ENCODE data around the gene SPATA13.
"Not testable (repeated sequence)": the region's sequence is repeated elsewhere in the genome, so short reads cannot be mapped to it uniquely, and the experiment has no call there.

Gene SPATA13

DNA sequence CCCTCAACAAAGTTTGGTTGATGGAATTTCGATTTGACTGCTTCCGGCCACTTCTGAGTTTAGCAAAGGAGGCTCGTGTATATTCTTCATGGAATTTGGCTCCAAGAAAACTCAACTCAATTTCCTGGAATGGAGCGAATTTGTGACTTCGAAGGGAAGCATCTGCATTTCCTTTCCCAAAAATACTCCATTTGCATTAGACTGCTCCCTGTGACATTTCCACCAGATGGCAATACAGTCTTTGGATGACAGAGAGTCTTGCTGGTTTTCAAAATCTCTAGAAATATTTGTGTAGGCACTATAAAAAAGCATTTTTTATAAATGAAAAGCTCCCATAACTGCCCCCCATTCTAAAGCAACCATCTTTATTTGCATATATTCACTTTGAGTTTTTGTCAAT, 152.9 kb downstream of the SPATA13 start:
- DNase-seq (ENCODE audit: low read depth) = no peak

DNA sequence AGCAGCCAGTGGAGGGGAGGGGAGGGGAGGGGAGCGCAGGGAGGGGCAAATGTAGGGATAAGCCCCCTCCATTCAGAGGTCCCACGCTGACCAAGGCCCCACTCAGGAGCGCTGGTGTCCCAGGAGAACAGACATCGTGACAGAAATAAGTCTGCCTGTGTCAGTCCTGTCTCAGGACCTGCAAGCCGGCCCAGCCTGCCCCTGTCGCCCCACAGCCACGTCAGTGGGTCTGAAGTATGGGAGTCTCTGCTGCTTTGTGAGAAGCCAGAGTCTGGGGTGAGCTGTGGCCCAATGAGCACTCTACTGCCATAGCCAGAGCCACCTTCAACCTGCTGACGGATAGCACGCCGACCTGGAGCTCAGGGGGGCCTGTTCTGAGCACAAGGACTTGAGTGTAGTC, 157.3 kb downstream of the SPATA13 start:
- not testable (repeated sequence) for DNase-seq (ENCODE audit: low read depth)

DNA sequence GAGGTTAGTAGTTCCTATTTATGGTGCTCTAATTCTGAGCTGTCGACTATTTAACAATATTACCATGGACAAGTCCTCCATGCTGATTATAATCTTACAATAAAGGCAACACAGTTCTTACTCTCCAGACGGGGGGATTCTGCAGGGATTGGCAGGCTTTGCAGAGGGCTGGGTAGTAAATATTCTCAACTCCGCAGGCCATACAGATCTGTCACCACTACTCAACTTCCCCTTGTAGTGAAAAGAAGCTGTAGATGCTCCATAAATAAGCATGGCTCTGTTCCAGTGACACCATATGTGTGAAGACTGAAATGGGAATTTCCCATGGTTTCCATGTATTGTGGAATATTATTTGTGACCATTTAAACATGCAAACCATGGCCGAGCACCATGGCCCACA, 158.4 kb downstream of the SPATA13 start:
- not testable (repeated sequence) for DNase-seq (ENCODE audit: low read depth)

DNA sequence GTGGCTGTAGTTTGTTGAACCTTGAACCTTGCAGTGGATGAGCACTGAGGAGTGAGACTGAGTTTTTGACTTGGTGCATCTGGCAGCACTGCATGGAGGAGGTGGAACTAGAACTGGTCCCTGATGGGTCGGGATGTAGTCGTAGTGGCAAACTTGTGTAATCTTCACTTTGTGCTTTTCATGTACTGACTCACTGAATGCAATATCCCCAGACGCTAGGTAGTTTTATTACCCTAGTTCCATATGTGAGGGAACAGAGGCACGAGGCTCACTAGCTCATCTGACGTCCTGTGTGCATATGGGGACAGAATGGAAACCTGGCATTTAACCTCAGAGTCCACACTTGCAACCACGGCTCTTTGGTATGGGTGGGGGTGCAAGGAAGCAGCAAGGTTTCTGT, 159.1 kb downstream of the SPATA13 start:
- not testable (repeated sequence) for DNase-seq (ENCODE audit: low read depth)

DNA sequence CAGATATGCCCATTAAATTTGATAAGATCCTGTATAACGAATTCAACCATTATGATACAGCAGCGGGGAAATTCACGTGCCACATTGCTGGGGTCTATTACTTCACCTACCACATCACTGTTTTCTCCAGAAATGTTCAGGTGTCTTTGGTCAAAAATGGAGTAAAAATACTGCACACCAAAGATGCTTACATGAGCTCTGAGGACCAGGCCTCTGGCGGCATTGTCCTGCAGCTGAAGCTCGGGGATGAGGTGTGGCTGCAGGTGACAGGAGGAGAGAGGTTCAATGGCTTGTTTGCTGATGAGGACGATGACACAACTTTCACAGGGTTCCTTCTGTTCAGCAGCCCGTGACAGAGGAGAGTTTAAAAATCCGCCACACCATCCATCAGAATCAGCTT, 160.9 kb downstream of the SPATA13 start:
- not testable (repeated sequence) for DNase-seq (ENCODE audit: low read depth)

DNA sequence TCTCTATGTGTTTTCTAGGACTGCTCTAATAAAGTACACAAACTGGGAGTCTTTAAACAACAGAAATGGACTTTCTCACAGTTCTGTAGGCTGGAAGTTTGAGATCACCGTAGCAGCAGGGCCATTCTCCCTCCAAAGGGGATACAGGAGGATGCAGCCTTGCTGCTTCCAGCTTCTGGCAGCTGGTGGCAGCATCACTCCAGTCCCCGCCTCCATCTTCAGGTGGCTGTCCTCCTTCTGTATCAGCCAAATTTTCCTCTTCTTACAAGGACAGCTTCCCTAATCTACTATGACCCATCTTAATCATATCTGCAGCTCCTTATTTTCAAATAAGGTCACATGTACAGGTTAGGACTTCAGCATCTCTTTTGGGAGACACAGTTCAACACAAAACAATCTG, 161.9 kb downstream of the SPATA13 start:
- DNase-seq (ENCODE audit: low read depth) = not testable (repeated sequence)

DNA sequence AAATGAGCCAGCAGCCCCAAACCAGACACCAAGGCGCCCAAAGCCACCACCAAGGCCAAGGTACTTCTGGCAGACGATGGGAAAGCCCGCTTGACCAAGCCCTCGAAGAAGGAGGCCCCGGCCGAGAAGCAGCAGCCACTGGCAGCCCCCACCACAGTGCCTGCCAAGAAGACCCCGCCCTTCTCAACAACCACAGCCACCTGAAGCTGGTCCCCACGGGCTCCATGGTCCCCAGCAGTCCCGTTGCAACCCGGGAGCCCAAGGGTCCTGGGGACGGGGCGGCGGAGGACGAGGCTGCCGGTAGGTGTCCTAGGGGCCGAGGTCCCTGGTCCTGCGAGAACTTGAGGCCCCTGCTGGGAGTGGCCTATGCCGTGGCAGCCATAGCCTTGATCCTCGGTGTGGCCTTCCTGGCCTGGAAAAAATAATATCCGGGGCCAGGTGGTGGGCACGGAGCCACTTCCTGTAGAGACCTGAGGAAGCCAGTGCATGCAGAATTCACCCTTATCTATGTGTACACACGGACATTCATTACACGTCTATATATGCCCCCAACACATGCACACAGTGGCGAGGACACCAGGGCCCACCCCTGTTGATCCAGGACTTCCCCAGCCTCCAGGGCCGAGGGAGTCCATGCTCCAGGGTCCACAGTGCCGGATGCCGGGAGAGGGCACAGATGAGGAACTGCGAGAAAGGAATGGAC, 162.7 kb downstream of the SPATA13 start:
- DNase-seq (ENCODE audit: low read depth) = no peak

DNA sequence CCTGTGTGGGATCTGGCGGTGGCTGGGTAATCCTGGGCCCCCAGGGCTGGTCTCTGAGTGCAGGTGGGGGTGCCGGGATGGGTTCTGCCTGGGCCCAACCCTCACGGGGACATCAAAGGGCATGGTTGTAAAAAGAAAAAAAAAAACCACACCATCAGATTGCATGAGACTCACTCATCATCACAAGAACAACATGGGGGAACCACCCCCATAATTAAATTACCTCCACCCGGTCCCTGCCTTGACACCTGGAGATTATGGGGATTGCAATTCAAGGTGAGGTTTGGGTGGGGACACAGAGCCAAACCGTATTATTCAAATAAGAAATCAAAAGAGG, 163.2 kb downstream of the SPATA13 start:
- no peak for DNase-seq (ENCODE audit: low read depth)

DNA sequence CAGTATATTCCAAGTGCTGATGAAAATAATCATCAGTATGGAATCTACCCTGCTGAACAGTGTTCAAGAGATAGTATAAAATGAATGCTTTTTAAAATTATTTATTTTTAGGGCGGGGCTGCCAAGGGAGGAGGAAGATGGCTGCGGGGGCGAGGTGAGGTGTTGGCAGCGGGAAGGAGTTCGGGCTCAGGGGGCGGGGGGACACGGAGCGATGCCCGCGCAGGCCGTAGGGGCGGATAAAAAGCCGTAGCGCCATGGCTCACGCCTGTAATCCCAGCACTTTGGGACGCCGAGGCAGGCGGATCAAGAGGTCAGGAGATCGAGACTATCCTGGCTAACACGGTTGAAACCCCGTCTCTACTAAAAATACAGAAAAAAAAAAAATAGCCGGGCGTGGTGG, 167.1 kb downstream of the SPATA13 start:
- DNase-seq (ENCODE audit: low read depth) = not testable (repeated sequence)

DNA sequence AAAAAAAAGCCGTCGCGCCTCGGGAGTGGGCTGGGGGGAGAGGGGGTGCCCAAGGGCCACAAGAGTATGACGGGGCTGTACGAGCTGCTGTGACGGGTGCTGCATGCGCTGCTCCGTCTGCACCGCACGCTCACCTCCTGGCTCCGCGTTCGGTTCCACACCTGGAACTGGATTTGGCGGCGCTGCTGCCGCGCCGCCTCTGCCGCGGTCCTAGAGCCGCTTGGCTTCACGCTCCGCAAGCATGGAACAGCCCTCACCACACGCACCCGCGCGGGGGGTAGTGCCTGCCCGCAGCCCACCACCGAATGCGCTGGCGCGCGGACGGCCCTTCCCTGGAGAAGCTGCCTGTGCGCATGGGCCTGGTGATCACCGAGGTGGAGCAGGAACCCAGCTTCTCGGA, 167.6 kb downstream of the SPATA13 start:
- DNase-seq (ENCODE audit: low read depth) = no peak

DNA sequence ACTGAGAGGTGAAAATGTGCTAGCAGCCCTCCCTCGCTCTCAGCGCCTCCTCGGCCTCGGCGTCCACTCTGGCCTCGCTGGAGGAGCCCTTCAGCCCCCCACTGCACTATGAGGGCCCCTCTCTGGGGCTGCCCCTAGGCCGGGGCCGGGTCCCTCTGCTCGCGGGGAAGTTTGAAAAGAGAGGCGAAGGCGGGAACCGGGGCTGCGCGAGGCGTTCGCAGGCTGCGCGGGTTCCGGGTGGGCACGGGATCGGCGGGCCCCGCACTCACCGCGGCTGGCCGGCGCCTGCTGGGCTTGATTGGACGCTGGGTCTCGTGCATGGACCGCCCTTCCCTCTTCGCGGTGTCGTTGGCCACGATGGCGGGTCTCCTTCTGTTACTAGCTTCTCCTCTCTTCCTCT, 178.2 kb downstream of the SPATA13 start:
- no peak for DNase-seq (ENCODE audit: low read depth)

DNA sequence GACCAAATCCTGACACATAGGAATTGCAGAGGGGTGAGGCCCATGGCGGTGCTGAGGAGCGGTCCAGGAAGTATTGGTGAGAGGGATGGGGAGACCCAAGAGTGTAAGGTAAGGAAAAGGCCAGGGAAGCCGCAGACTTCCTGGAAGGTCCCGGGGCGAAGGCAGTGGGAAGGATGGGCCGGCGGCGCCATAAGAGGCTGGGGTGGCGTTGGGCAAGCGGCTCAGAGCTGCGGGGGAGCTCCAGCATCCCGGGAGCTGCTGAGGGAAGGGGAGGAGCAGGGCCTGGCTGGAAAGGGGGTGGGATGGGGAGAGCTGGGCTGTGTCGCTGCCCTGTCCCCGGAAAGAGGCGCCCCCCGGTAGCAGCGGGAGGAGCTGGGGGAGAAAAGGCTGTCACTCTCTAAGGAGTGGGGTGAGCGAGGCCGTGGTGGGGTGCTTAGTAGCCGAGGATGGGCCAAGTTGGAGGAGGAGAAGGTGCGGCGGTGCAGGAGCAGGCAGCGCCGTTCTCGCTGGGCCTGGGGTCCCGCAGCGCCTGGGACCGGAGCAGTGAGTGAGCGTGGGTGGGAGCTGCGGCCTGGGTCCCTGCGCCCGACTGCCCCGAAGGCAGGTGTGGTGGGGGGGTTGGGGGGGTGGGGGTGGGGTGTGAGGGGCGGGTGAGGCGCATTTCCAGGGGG, 179.6 kb downstream of the SPATA13 start:
- DNase-seq (ENCODE audit: low read depth) = no peak

DNA sequence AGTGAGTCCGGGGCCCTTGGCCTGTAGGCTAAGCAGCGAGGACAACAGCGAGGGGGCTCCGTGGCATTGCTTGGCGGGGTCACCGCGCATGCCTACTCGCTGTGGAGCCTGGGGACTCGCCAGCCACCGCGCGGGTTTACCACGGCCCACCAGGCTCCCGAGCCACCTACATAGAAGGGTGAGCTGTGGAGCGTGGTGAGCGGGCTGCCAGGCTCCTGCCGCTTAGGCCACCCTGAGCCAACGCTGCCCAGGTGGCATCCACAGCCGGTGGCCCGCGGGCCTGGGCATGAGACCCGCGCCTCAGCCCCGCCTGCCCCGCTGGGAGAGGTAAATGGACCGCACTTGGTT, 180.1 kb downstream of the SPATA13 start:
- no peak for DNase-seq (ENCODE audit: low read depth)

DNA sequence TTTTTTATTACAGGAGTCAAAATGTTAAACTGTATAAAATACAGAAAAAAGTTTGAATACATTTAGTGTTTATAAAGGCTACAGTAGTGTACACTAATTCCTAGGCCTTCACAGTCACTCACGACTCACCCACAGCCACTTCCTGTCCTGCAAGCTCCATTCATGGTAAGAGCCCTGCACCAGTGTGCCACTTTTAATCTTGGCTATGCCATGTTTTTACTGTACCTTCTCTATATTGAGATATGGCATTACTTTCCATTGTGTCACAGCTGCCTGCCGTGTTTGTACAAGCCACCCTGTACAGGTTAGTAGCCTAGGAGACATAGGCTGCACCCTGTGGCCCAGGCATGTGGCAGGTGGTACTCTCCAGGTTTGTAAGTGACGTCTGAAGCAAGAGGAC, 180.9 kb downstream of the SPATA13 start:
- DNase-seq (ENCODE audit: low read depth) = no peak

DNA sequence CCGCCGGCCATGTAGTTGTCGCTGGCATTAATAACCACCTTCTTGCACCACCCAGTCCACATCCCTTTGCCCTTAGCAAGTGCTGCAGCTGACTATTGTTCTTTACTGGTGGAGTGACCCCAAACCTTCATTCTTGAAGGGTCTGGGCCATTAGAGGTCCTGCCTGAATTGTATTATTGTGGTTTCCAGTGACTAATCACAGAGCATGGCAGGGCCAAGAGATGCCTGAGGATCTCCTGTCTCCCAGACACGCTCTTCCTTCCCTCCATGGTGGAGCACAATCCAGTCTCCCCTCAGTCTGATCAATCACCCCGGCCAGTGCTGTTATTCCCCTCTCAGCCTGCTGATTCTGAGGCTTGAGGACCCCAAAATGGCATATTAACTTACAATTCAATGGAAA, 187.9 kb downstream of the SPATA13 start:
- no peak for DNase-seq (ENCODE audit: low read depth)

DNA sequence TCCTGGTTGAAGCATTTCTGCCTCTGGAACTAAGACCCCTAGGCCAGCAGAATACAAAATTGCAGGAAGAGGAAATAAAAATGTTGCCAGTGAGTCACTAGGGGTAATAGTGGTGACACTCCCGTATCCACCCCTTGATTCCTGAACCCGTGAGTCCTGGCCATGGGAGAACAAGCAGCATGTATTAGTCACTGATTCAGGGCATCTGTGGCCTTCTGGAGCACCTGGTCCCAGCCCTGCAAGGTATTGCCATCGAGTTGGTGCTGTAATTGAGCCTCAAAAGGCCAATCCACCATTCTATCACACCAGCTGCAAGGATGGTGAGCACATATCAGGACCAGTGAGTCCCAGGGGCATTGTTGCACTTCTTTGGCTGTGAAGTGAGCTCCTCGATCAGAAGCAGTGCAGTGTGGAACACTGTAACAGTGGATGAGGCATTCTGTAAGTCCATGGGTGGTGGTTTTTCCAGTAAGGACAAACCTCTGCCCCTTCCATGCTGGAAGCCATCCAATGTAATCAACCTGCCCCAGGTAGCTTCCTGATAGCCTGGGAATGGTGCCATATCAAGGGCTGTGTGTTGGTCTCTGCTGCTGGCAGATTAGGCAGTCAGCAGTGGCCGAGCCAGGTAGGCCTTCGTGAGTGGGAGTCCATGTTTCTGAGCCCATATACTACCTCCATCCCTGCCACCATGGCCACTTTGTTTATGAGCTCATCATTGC, 188.4 kb downstream of the SPATA13 start:
- no peak for DNase-seq (ENCODE audit: low read depth)

DNA sequence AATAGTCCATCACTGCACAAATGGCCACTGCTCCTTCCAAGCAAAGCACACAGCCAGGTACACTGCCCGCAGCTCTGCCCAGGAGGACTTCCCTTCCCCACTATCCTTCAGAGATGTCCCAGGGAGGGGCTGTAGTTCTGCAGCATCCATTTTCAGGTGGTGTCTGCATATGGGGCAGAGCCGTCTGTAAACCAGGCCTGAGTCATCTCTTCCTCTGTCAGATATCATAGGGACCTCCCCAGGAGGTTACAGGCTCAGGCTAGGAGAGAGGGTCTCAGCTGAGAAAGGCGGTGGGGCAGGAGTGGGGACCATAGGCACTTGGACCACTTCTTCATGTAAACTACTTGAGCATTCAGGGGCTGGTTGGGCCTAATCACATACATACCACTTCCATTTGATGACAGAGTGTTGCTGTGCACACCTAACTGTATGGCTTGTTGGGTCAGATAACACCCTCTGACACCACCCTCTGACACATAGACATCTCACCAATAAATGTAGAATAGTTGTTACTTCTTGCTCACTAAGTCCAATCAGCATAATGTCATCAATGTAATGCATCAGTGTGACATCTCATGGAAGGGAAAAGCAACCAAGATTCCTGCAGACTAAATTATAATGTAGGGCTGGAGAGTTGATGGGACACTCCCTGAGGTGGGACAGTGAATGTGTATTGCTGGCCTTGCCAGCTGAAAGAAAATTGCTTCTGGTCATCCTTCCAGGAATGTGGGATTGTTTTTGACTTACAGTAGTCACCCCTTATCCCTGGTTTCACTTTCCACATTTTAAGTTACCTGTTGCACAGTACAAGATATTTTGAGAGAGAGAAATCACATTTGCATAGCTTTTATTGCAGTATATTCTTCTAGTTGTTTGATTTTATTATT, 189.5 kb downstream of the SPATA13 start:
- not testable (repeated sequence) for DNase-seq (ENCODE audit: low read depth)

DNA sequence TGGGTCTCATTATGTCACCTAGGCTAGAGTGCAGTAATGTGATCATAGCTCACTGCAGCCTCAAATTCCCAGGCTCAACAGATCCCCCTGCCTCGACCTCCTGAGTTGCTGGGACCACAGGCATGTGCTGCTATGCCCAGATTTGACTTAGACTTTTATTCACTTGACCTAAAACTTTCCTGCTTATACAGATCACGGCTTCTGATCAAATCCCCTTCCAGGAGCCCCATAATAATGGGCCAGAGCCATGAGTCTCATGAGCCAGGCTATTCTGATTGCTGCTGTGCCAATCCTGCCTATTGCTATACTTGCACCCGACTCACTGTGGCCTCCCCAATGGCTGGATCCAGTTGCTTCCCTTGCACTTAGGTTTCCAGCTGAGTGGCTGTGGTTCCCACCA, 190.9 kb downstream of the SPATA13 start:
- DNase-seq (ENCODE audit: low read depth) = no peak

DNA sequence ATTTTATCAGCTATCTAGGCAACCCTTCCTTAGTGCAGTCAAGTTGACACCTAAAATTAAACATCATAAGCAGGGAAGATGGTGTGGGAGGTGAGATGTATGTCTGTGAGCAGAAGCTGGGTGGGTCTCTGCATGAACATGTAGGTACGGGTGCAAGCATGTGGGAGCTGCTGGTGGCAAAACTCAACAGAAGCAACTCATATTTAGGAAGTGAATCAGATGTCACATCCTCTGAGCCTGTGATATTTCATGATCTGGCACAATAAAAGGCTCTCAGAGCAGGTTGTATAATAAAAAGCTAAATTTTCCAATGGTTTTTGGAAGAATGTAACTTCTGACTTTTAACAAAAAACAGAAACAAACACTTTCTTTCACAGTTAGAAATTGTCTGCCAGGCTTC, 193.2 kb downstream of the SPATA13 start:
- DNase-seq (ENCODE audit: low read depth) = no peak

DNA sequence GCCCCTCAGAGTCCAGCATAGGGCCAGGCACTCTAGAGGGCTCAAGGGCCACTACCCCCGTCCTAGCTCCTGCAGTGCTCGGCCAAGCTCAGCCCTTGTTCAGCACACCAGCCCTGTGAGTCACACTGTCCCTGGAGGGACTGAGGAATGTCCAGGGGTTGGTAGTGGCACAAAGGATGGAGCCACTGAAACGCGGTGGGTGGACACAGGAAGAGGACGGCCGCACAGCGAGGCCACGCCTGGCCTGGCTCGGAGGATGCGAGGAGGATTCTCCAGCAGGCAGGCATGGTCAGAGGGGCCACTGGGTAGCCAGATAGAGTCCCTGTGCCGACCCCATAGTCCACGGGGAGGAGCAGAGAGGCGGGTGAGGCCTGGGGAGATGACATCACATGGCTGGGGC, 194.6 kb downstream of the SPATA13 start:
- DNase-seq (ENCODE audit: low read depth) = no peak

DNA sequence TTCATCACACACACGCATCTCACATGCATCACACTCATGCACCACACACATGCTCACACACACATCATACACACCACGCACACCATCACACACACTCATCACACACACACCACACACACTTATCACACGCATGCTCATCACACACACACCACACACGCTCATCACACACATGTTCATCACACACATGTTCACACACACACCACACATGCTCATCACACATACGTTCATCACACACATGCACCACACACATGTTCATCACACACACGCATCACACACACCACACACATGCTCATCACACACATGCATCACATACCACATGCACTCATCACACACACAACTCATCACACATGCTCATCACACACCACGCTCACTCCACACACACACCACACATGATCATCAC, 195.8 kb downstream of the SPATA13 start:
- DNase-seq (ENCODE audit: low read depth) = no peak

All from CMK (cell line).